ENCODE data around the gene EEF1A2. TPM values are rescaled to one million over a fixed set of nuclear protein-coding genes. Genes with fewer than 3 reads are reported as not detected.

Gene EEF1A2
- total RNA-seq, 4 donors from 2014 or later, result 1.7 to 17.8 (median 7.4) TPM

DNA sequence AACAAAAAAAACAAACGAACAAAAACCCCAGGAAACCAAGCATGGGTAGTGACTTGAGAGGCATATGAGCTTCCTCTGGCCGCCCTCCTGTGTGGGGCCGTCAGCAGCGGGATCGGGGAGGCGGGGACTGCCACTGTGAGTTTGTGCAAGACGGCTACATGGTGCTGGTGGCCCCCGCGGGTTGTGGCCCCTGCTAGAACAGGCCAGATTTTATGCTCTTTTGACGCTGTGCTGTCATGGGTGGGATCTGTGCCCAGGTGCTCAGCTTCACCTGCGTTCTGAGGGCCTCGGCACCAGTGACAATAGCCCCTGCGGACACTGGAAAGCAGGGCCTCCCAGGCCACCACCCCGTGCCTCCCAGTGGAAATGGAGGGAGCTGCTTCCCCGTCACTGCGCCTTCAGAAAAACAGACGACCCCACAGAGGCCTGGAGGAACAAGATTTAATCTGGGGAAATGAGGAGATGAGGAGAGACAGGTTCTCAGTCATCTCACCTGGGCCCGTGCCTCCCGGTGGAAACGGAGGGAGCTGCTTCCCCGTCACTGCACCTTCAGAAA lies 21.7 kb downstream of the EEF1A2 start:
- no peaks in the 10 kb centered on the region for H3K9me3 ChIP-seq
- no peak overlapping the region for H3K27ac ChIP-seq (replicated peaks in 1 of 4)
- DNase-seq (ENCODE audit: extremely low spot score), result no peak
- TF ChIP-seq, protein P1, sequence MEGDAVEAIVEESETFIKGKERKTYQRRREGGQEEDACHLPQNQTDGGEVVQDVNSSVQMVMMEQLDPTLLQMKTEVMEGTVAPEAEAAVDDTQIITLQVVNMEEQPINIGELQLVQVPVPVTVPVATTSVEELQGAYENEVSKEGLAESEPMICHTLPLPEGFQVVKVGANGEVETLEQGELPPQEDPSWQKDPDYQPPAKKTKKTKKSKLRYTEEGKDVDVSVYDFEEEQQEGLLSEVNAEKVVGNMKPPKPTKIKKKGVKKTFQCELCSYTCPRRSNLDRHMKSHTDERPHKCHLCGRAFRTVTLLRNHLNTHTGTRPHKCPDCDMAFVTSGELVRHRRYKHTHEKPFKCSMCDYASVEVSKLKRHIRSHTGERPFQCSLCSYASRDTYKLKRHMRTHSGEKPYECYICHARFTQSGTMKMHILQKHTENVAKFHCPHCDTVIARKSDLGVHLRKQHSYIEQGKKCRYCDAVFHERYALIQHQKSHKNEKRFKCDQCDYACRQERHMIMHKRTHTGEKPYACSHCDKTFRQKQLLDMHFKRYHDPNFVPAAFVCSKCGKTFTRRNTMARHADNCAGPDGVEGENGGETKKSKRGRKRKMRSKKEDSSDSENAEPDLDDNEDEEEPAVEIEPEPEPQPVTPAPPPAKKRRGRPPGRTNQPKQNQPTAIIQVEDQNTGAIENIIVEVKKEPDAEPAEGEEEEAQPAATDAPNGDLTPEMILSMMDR (IDR thresholded peaks at IDR 0.05), result no peak
- no peak for TF ChIP-seq POLR2A (IDR thresholded peaks at IDR 0.05; ENCODE audit: low read depth)
- TF ChIP-seq EP300 (IDR thresholded peaks at IDR 0.05), result no peak
- TF ChIP-seq POLR2AphosphoS5 (IDR thresholded peaks at IDR 0.05), result no peak
- no peak overlapping the region for H3K4me3 ChIP-seq
- peaks cover 5 to 99% (median 37%) of the 10 kb centered on the region in 4 donors for H3K27me3 ChIP-seq
- peaks cover 1 to 5% (median 2%) of the 10 kb centered on the region in 4 donors for H3K4me1 ChIP-seq
- intact Hi-C loops (cut with DNase I), result no loop called here
- WGBS, result 46% methylated on average over 21 of the region's 21 CpGs
- no peaks in the 10 kb centered on the region for H3K36me3 ChIP-seq

DNA sequence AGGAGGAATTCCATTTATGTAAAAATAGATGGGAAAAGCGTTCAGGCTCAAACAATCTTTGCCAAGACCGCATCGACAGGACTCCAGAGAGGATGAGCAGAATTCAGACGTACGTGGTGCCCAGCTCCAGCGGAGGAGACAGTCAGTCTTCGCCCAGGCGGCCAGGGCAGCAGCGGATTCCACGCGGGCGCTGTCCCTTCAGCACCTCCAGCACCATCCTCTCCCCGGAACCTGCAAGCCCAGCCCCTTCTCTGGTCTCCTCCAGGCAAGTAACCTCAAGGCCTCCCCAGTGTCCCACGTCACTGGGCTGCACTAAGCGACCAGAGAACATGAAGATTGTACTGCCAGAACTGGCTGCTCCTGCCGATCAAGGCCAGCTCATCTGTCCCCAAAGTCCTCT lies 23.7 kb downstream of the EEF1A2 start:
- Histone ChIP-seq H3K27ac (replicated peaks in 1 of 4) (no peak overlapping the region), H3K4me1 (peaks cover 10 to 17% (median 13%) of the 10 kb centered on the region in 4 donors), H3K27me3 (peaks cover 5 to 99% (median 54%) of the 10 kb centered on the region in 4 donors), H3K36me3 (no peaks in the 10 kb centered on the region), H3K9me3 (no peaks in the 10 kb centered on the region), H3K4me3 (no peak overlapping the region)
- intact Hi-C loops (cut with DNase I), result no loop called here
- TF ChIP-seq EP300 (IDR thresholded peaks at IDR 0.05) (no peak), POLR2A (IDR thresholded peaks at IDR 0.05; ENCODE audit: low read depth) (no peak), POLR2AphosphoS5 (IDR thresholded peaks at IDR 0.05) (no peak)
- TF ChIP-seq, protein P1 (IDR thresholded peaks at IDR 0.05), result no peak
- 13% methylated on average over 14 of the region's 16 CpGs for WGBS
- no peak for DNase-seq (ENCODE audit: extremely low spot score)

DNA sequence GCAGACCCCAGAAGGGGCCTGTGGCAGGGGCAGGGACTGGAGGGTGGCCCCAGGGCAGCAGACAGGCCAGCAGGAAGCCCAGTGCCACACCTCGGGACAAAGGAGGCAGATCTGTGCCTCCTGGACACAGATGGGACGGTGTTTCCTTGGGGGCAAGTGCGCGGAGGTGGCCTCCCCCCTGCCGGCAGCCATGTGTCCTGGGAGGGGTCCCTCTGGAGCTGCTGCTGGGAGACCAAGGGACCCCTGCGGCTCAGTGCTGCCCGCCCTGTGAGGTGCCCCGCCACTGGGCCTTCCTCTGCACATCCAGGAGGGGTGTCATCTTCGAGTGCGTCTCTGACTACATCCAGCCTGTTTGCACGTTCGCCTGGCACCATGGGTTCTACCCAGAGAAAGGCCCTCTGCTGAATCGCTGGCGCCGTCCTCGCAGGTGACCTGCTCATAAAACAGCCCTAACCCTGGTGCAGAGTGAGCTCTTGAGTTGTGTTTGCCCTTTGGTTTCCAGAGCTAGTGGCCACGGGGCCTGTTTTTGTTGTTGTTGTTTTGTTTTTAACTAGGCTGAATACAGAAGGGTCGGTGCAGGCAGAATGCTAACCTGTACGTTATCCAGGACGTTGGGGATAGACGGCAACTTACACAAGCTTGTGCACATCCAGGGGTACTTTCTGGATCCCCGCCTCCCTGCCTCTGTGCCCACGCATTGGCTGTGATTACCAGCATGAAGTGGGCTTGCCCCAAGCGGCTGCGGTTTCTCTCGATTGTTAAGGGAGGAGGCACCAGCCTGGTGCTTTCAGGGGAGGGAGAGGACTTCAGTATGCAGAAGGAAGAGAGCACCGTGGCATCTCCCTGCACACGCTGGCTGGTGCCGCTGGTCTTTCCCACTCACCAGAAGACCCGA lies 25.1 kb downstream of the EEF1A2 start:
- TF ChIP-seq POLR2A (IDR thresholded peaks at IDR 0.05; ENCODE audit: low read depth) (no peak), EP300 (IDR thresholded peaks at IDR 0.05) (no peak), POLR2AphosphoS5 (IDR thresholded peaks at IDR 0.05) (no peak)
- TF ChIP-seq, protein P1 (IDR thresholded peaks at IDR 0.05), result no peak
- intact Hi-C loops (cut with DNase I), result no loop called here
- no peaks in the 10 kb centered on the region for H3K36me3 ChIP-seq
- DNase-seq (ENCODE audit: extremely low spot score), result no peak
- H3K27ac ChIP-seq (replicated peaks in 1 of 4), result no peak overlapping the region
- H3K4me1 ChIP-seq, result peaks cover 10 to 17% (median 13%) of the 10 kb centered on the region in 4 donors
- peaks cover 5 to 99% (median 50%) of the 10 kb centered on the region in 4 donors for H3K27me3 ChIP-seq
- H3K4me3 ChIP-seq, result no peak overlapping the region
- no peaks in the 10 kb centered on the region for H3K9me3 ChIP-seq
- WGBS, result 39% methylated on average over 27 of the region's 30 CpGs

DNA sequence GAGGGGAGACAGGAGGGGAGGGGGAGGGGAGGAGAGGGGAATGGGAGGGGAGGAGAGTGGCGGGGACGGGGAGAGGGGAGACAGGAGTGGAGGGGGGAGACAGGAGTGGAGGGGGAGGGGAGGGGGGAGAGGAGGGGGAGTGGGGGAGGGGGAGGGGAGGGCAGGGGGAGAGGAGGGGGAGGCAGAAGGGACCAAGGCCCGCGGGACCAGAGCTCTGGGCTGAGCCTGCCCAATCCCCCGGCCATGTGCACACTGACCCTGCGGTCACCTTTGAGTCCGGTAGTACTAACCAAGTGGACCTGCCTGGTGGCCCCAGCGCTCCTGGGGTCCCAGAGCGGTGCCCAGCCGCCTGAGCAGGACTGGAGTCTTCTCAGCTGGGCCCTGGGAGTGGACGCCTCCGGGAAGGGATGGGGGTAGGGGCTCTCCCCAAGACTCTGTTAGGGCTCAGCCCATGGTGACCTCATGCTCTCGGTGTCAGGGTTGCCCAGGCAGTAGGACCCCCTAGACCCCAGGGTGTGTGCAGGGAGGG lies 26.0 kb downstream of the EEF1A2 start:
- TF ChIP-seq, protein P1 (IDR thresholded peaks at IDR 0.05), result no peak
- TF ChIP-seq EP300 (IDR thresholded peaks at IDR 0.05), result no peak
- TF ChIP-seq POLR2AphosphoS5 (IDR thresholded peaks at IDR 0.05), result no peak
- no peak for TF ChIP-seq POLR2A (IDR thresholded peaks at IDR 0.05; ENCODE audit: low read depth)
- intact Hi-C loops (cut with DNase I), result no loop called here
- Histone ChIP-seq H3K27me3 (peaks cover 5 to 98% (median 45%) of the 10 kb centered on the region in 4 donors), H3K4me3 (no peak overlapping the region), H3K27ac (replicated peaks in 1 of 4) (no peak overlapping the region), H3K9me3 (no peaks in the 10 kb centered on the region), H3K36me3 (no peaks in the 10 kb centered on the region), H3K4me1 (peaks cover 10 to 17% (median 13%) of the 10 kb centered on the region in 4 donors)
- no peak for DNase-seq (ENCODE audit: extremely low spot score)
- WGBS, result 36% methylated on average over 11 of the region's 13 CpGs
